ENCODE results near the gene PLAU. TPM values are rescaled to one million over a fixed set of nuclear protein-coding genes. Genes with fewer than 3 reads are reported as not detected.

PLAU gene
- total and polyA plus RNA-seq, 2 experiments from 2014 or later = 13.3 to 17.5 TPM

DNA sequence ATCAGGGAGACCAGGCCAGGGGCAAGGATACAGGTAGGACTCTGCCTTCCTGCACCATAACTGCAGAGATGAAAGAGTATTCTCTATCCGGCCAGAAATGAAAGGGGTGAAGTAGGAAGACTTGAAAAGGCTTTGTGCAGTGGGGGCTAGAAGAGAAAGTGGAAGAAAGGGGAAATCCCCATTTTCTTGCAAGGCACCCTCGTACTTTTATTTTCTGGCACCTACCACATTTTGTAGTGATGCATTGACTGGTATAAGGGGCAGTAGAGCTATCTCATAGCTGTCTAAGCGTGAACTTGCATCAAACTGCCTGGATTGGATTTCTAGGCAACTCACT lies 35.8 kb upstream of the PLAU start:
- peaks cover 27% of the 10 kb centered on the region; the same call in 1 of the 2 replicates for H4K20me1 ChIP-seq (replicated peaks; ENCODE audit: insufficient read depth)
- H3K4me3 ChIP-seq = peak overlapping the region; percentile 75
- no peak for DNase-seq (ENCODE audit: low spot score)
- H3K27ac ChIP-seq (ENCODE audit: low read depth) = no peak overlapping the region
- H3K9me3 Mint-ChIP-seq = no peaks in the 10 kb centered on the region
- H2AFZ ChIP-seq = peak overlapping the region; percentile 96
- peaks cover 4% of the 10 kb centered on the region for H3K4me1 ChIP-seq (ENCODE audit: insufficient read depth)
- H3K4me2 ChIP-seq = peak overlapping the region; percentile 92
- H3K36me3 ChIP-seq (ENCODE audit: insufficient read depth) = no peaks in the 10 kb centered on the region
- ATAC-seq = no peak
- H3K4me3 Mint-ChIP-seq = peak overlapping the region; percentile 72
- peaks cover 12% of the 10 kb centered on the region; the same call in 1 of the 2 replicates for H3F3A ChIP-seq (replicated peaks; ENCODE audit: low read depth)
- peaks cover 30% of the 10 kb centered on the region for H3K79me2 ChIP-seq (replicated peaks; ENCODE audit: insufficient read depth)
- H3K27me3 Mint-ChIP-seq (ENCODE audit: insufficient read depth, low read depth, poor library complexity) = peaks cover 16% of the 10 kb centered on the region
- H3K27me3 ChIP-seq (ENCODE audit: insufficient read depth) = peaks cover 7% of the 10 kb centered on the region; the same call in 1 of the 2 replicates
- TF ChIP-seq NANOG (IDR thresholded peaks at IDR 0.05; ENCODE audit: borderline replicate concordance) (no peak), POLR2AphosphoS5 (IDR thresholded peaks at IDR 0.05; ENCODE audit: low read depth) (no peak)
- TF ChIP-seq, protein P1, sequence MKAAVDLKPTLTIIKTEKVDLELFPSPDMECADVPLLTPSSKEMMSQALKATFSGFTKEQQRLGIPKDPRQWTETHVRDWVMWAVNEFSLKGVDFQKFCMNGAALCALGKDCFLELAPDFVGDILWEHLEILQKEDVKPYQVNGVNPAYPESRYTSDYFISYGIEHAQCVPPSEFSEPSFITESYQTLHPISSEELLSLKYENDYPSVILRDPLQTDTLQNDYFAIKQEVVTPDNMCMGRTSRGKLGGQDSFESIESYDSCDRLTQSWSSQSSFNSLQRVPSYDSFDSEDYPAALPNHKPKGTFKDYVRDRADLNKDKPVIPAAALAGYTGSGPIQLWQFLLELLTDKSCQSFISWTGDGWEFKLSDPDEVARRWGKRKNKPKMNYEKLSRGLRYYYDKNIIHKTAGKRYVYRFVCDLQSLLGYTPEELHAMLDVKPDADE (IDR thresholded peaks at IDR 0.05) = no peak
- H3K27ac Mint-ChIP-seq = no peak overlapping the region
- no peaks in the 10 kb centered on the region for H3K9me2 ChIP-seq (ENCODE audit: insufficient read depth)
- peaks cover 30% of the 10 kb centered on the region for H3K36me3 Mint-ChIP-seq (ENCODE audit: low read depth)
- peaks cover 39% of the 10 kb centered on the region for H3K4me1 Mint-ChIP-seq

DNA sequence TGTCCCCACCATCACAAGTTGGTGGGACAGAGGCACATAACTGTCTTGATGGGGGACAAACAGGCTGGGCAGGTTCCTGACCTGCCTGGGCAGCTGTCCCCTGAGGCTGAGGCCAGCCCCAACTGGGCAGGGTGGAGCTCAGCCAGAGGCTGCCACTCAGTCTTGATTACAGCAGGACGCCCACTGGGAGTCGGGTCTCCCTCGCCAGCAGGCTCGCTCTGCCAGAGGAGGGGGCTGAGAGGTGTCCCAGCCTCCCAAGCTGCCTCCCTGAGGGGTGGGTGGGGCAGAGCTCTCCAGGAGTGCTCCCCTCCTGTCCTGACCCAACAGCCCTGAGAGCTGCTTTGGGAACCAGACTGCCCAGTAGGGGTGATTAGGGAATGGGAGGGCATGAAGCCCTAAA lies 34.8 kb upstream of the PLAU start:
- Histone ChIP-seq H3K36me3 (ENCODE audit: insufficient read depth) (no peaks in the 10 kb centered on the region), H3K4me2 (no peak overlapping the region), H3K79me2 (replicated peaks; ENCODE audit: insufficient read depth) (peaks cover 20% of the 10 kb centered on the region), H3F3A (replicated peaks; ENCODE audit: low read depth) (peaks cover 12% of the 10 kb centered on the region; the same call in 1 of the 2 replicates), H3K27ac (ENCODE audit: low read depth) (no peak overlapping the region), H3K4me1 (ENCODE audit: insufficient read depth) (peaks cover 4% of the 10 kb centered on the region), H2AFZ (no peak overlapping the region), H3K27me3 (ENCODE audit: insufficient read depth) (peaks cover 7% of the 10 kb centered on the region; the same call in 1 of the 2 replicates), H3K4me3 (no peak overlapping the region), H3K9me2 (ENCODE audit: insufficient read depth) (no peaks in the 10 kb centered on the region), H4K20me1 (replicated peaks; ENCODE audit: insufficient read depth) (peaks cover 17% of the 10 kb centered on the region; the same call in 1 of the 2 replicates)
- Mint-ChIP-seq H3K27ac (no peak overlapping the region), H3K4me1 (peaks cover 31% of the 10 kb centered on the region), H3K36me3 (ENCODE audit: low read depth) (peaks cover 20% of the 10 kb centered on the region), H3K27me3 (ENCODE audit: insufficient read depth, low read depth, poor library complexity) (peaks cover 11% of the 10 kb centered on the region), H3K9me3 (no peaks in the 10 kb centered on the region), H3K4me3 (no peak overlapping the region)
- no peak for TF ChIP-seq EZH2 (IDR thresholded peaks at IDR 0.05; ENCODE audit: low read depth, unreplicated experiment)
- DNase-seq (ENCODE audit: low spot score) (no peak), ATAC-seq (no peak)

DNA sequence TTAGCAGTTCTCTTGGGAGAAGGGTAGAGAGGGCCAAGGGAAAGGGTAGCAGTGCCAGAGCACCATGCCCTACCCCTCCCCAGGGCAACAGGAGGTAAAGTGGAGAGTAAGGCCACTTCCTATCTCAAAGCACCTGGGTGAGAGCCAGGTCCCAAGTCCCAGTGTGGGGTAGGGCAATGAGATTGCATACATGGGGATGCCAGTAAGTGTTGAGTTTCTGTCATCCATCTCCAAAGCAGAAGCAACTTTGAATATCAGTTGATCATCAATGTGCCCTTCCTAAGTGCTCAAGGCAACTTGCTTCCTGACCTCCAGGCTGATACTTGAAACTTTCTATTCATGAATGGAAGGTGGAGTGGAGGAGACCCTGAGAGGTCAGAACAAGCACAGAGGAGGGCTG lies 34.4 kb upstream of the PLAU start:
- Mint-ChIP-seq H3K4me1 (peaks cover 28% of the 10 kb centered on the region), H3K9me3 (no peaks in the 10 kb centered on the region), H3K27me3 (ENCODE audit: insufficient read depth, low read depth, poor library complexity) (peaks cover 11% of the 10 kb centered on the region), H3K27ac (no peak overlapping the region), H3K4me3 (no peak overlapping the region), H3K36me3 (ENCODE audit: low read depth) (peaks cover 16% of the 10 kb centered on the region)
- H3K4me1 ChIP-seq (ENCODE audit: insufficient read depth) = peaks cover 4% of the 10 kb centered on the region
- H3K4me3 ChIP-seq = no peak overlapping the region
- no peak overlapping the region for H2AFZ ChIP-seq
- peaks cover 12% of the 10 kb centered on the region; the same call in 1 of the 2 replicates for H3F3A ChIP-seq (replicated peaks; ENCODE audit: low read depth)
- no peaks in the 10 kb centered on the region for H3K9me2 ChIP-seq (ENCODE audit: insufficient read depth)
- H3K27ac ChIP-seq (ENCODE audit: low read depth) = no peak overlapping the region
- no peak overlapping the region for H3K4me2 ChIP-seq
- ATAC-seq (no peak), DNase-seq (ENCODE audit: low spot score) (no peak)
- H3K36me3 ChIP-seq (ENCODE audit: insufficient read depth) = no peaks in the 10 kb centered on the region
- peaks cover 13% of the 10 kb centered on the region; the same call in 1 of the 2 replicates for H4K20me1 ChIP-seq (replicated peaks; ENCODE audit: insufficient read depth)
- peaks cover 18% of the 10 kb centered on the region for H3K79me2 ChIP-seq (replicated peaks; ENCODE audit: insufficient read depth)
- no peak for TF ChIP-seq EZH2phosphoT487 (IDR thresholded peaks at IDR 0.05; ENCODE audit: unreplicated experiment)
- no peak for TF ChIP-seq ZNF114 (CRISPR knock-in tag; IDR thresholded peaks at IDR 0.05)
- TF ChIP-seq CREB1 (CRISPR knock-in tag; IDR thresholded peaks at IDR 0.05; ENCODE audit: low read depth) = no peak
- TF ChIP-seq POLR2AphosphoS5 (IDR thresholded peaks at IDR 0.05; ENCODE audit: low read depth) = no peak
- no peak for TF ChIP-seq NANOG (IDR thresholded peaks at IDR 0.05; ENCODE audit: borderline replicate concordance)
- TF ChIP-seq, protein P1 (IDR thresholded peaks at IDR 0.05) = no peak
- H3K27me3 ChIP-seq (ENCODE audit: insufficient read depth) = peaks cover 7% of the 10 kb centered on the region; the same call in 1 of the 2 replicates
